Urinary bladder (tissue), 4 donors: ENCODE measurements around the gene DCST2. TPM values are rescaled to one million over a fixed set of nuclear protein-coding genes. Genes with fewer than 3 reads are reported as not detected.

Experiments
- DNase-seq: peaks from one replicate; pipeline ENCODE4 v3.0.0-alpha.2; 2015; ENCODE audit errors: extremely low spot score
- H3K27ac ChIP-seq: one replicate; pipeline ENCODE4 v1.5.1; 2013; ENCODE audit warnings: low read depth, mild to moderate bottlenecking, moderate library complexity
- H3K36me3 ChIP-seq: one replicate; pipeline ENCODE4 v1.6.1; 2013; ENCODE audit warnings: mild to moderate bottlenecking, moderate library complexity; ENCODE audit not compliant: insufficient read depth
- H3K4me1 ChIP-seq: one replicate; pipeline ENCODE4 v1.6.1; 2013; ENCODE audit warnings: mild to moderate bottlenecking, moderate library complexity; ENCODE audit not compliant: insufficient read depth
- H3K4me3 ChIP-seq: one replicate; pipeline ENCODE4 v1.5.1; 2013; ENCODE audit warnings: low read depth, low read length
- WGBS: extraction: QIAGEN DNeasy Blood & Tissue Kit; methylation state at CpG from one replicate; pipeline ENCODE4 v1.1.7; 2013; 5-methylcytosine and 5-hydroxymethylcytosine counted together
- polyA plus RNA-seq: library from polyadenylated mRNA; stranded (reverse); fragments of 200-250 nt; gene quantifications from one replicate; pipeline ENCODE4 v1.2.3, GENCODE V29; 2013
- total RNA-seq: library from RNA; depleted of rRNA; stranded (reverse); fragments of >200 nt; gene quantifications from one replicate; pipeline ENCODE4 v1.2.3, GENCODE V29; 2014
- donor health status: healthy with polysubstance abuse.
- donor health status: healthy.

The DCST2 gene
- total and polyA plus RNA-seq, 2 donors, result 0.53 to 1.2 TPM

- Histone ChIP-seq H3K36me3 (no peaks in the 10 kb centered on the region), H3K4me3 (no peak overlapping the region), H3K27ac (no peak overlapping the region), H3K4me1 (no peaks in the 10 kb centered on the region)
- 83% methylated on average over 2 of the region's 2 CpGs for WGBS
- no peak for DNase-seq
Observed at GRCh38 chr1:155035936-155036335, 2.4 kb upstream of the DCST2 start.

DNA sequence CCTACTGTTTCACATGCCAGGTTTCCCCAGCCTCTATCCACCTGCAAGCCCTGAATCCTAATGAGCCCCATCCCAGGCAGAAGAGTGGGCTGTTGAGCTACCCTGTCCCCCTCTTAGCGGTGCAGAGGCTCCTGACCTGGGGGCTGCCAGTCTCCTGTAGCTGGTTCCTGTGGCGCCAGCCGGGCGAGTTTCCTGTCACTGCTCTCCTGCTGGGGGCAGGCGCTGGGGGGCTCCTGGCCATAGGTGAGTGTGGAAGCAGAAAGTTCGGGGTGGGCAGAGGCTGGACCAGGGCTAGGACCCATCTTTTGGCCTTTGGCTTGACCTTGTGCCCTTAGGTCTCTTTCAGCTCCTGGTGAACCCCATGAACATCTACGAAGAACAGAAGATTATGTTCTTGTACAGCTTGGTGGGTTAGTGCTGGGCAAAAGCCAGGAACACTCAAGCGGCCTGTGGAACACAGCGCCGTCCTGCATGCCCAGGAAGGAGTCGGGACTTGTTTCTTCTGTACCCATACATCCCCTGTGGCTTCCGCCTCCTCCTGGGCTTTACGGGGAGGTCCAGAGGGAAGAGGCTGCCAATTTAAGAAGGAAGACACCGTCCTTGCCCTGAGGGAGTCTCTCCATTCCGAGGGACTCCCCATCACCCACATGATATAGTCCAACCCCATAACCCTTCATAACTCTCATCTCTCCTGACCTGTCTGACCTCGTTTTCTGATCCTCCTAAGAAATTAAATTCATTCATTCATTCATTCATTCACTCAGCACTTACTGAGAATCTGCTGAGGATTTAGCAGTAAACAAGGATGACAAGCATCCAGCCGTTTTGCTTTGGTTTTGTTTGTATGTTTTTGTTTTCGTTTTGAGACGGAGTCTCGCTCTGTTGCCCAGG, 982 bp upstream of the DCST2 start:
- H3K36me3 ChIP-seq, result no peaks in the 10 kb centered on the region
- no peak for DNase-seq
- WGBS, result 83% methylated on average over 20 of the region's 20 CpGs
- no peak overlapping the region for H3K4me3 ChIP-seq
- no peaks in the 10 kb centered on the region for H3K4me1 ChIP-seq
- H3K27ac ChIP-seq, result no peak overlapping the region

GRCh38 chr1:155032886-155033285, 695 bp downstream of the DCST2 start:
- WGBS, result 88% methylated on average over 12 of the region's 12 CpGs
- Histone ChIP-seq H3K36me3 (no peaks in the 10 kb centered on the region), H3K4me1 (no peaks in the 10 kb centered on the region), H3K27ac (no peak overlapping the region), H3K4me3 (no peak overlapping the region)
- DNase-seq, result no peak

DNA sequence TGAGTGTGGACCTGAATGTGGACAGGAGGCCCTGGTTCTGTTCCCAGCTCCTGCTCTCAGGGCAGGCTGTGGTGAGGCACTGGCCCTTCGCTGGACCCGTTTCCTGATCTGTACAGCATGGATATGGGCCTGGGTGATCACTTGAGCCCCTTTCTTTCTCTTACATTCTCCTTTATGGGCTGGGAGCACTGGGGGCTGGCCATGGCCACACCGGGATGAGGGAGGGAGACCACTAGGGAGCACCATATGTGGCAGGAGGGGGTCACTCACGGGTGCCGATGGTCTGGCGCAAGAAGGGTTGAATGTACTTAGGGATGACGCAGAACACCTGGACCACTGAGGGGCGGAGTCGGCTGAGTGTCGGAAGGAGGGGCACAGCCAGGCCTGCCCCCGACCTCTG, 2.7 kb downstream of the DCST2 start:
- no peak overlapping the region for H3K27ac ChIP-seq
- no peaks in the 10 kb centered on the region for H3K4me1 ChIP-seq
- no peaks in the 10 kb centered on the region for H3K36me3 ChIP-seq
- WGBS, result 71% methylated on average over 11 of the region's 11 CpGs
- DNase-seq, result no peak
- H3K4me3 ChIP-seq, result no peak overlapping the region

DNA sequence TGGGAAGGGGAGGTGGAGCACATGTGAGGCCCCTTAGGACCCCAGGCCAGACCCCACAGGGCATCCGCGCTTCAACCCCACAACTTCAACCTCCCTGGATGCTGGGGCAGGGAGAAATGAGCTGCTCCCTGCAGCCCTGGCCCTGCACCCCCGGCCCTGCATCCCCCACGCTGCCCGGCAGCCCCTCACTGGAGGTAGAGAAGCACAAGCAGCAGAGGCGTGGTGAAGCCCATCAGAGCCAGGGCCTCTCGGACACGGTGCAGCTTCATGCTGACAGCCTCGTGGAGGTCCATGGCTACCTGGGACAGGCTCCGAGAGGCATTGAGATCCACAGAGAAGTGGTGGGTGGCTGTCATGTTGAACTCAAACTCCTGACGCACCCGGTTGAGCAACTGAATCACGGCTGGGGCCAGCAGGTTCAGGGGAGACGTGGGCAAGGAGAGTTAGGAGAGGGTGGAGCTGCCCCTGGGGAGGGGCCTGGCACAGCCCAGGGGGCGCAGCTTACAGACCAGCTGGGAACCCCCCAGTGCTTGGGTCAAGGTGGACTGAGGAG, 3.3 kb downstream of the DCST2 start:
- DNase-seq, result no peak
- H3K4me1 ChIP-seq, result no peaks in the 10 kb centered on the region
- H3K36me3 ChIP-seq, result no peaks in the 10 kb centered on the region
- no peak overlapping the region for H3K27ac ChIP-seq
- 85% methylated on average over 15 of the region's 15 CpGs for WGBS
- no peak overlapping the region for H3K4me3 ChIP-seq

DNA sequence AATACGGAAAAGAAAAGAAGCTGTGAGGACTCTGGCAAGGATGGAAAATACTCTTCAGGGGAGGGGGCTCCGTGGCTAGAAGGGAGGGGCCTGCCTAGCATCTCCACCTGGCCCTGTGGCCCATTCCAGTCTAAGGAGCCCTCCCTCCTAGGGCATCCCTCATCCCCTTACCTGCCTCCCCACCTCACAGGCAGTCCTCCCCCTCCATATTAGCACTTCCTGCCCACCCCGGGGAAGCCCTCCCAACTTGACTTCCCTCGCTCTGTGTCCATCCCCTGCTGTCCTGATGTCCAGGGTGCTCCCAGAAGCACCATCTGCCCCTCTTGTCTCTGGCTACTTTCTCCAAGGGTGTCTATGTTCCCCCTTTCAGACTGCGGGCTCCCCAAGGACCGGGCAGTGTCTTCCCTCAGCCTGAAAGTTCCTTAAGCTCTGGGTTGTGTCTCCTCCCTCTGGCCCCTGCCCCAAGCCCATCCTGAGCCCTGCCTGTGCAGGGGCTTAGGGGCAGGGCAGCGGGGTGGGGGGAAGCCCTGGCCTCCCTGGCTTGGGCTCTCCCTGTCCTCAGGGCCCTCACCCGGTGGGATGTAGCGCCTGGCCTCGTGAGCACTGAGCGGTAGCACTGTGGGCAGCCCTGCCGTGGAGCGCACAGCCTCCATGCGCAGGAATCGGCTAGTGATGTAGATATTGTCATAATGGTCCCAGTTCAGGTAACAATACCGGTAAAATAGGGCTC, 3.9 kb downstream of the DCST2 start:
- Histone ChIP-seq H3K27ac (no peak overlapping the region), H3K36me3 (no peaks in the 10 kb centered on the region), H3K4me1 (no peaks in the 10 kb centered on the region), H3K4me3 (no peak overlapping the region)
- no peak for DNase-seq
- 81% methylated on average over 16 of the region's 16 CpGs for WGBS

- no peak overlapping the region for H3K4me3 ChIP-seq
- DNase-seq, result no peak
- WGBS, result 85% methylated on average over 6 of the region's 6 CpGs
- H3K36me3 ChIP-seq, result no peaks in the 10 kb centered on the region
- no peak overlapping the region for H3K27ac ChIP-seq
- H3K4me1 ChIP-seq, result no peaks in the 10 kb centered on the region
Observed at GRCh38 chr1:155026588-155026987, 7.0 kb downstream of the DCST2 start.

- 64% methylated on average over 9 of the region's 9 CpGs for whole genome bisulfite sequencing
- Histone ChIP-seq H3K4me3 (no peak overlapping the region), H3K36me3 (no peaks in the 10 kb centered on the region), H3K27ac (no peak overlapping the region), H3K4me1 (no peaks in the 10 kb centered on the region)
- no peak for DNase-seq
Observed at GRCh38 chr1:155026154-155026553, 7.4 kb downstream of the DCST2 start.

DNA sequence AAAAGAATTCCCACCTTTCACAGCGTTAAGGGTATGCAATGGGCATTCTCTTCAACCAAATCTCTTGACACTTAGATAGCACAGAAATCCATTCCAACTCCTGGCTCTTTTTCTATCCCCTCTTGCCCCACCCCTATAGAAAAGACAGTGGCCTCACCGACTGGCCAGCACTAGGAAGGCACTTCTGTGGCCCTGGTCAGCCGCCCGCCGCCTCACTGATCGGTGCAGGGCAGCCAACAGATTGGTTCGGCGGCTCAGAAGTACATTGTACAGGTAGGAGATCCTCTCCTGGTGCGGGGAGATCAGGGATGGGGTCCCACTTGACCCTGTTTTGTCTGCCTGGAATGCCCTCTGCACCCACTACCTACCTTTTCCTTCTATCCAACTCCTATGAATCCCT, 9.3 kb downstream of the DCST2 start:
- WGBS, result 84% methylated on average over 9 of the region's 9 CpGs

DNA sequence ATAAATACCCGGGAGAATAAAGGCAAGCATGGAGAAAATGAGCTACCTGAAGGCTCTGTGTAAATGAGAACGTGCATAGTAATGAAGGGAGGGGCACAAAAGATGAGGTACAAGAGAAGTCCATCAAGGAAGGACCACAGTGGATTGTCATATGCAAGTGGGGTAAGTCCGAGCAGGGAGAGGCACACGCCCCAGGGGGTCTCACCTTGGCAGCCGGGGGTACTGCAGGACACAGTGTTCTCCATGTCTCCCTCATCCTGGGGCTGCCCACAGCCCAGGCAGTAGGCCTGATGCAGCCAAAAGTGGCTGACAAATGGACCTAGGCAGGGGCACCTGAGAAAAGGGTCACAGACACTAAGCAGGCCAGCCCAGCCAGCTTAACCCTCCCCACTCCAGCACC, 10.0 kb downstream of the DCST2 start:
- no peaks in the 10 kb centered on the region for H3K4me1 ChIP-seq

More for the DNA sequence above, 9.3 kb downstream of the DCST2 start:
- Histone ChIP-seq H3K27ac (no peak overlapping the region), H3K36me3 (no peaks in the 10 kb centered on the region), H3K4me3 (no peak overlapping the region), H3K4me1 (no peaks in the 10 kb centered on the region)
- no peak for DNase-seq

GRCh38 chr1:155022927-155023236, 10.7 kb downstream of the DCST2 start:
- H3K4me1 ChIP-seq, result no peaks in the 10 kb centered on the region
- DNase-seq, result no peak
- H3K4me3 ChIP-seq, result no peak overlapping the region
- 63% methylated on average over 4 of the region's 4 CpGs for WGBS
- H3K36me3 ChIP-seq, result no peaks in the 10 kb centered on the region
- no peak overlapping the region for H3K27ac ChIP-seq

More for the DNA sequence above, 10.0 kb downstream of the DCST2 start:
- H3K36me3 ChIP-seq, result no peaks in the 10 kb centered on the region
- 81% methylated on average over 5 of the region's 5 CpGs for WGBS
- no peak overlapping the region for H3K27ac ChIP-seq
- H3K4me3 ChIP-seq, result no peak overlapping the region
- no peak for DNase-seq

DNA sequence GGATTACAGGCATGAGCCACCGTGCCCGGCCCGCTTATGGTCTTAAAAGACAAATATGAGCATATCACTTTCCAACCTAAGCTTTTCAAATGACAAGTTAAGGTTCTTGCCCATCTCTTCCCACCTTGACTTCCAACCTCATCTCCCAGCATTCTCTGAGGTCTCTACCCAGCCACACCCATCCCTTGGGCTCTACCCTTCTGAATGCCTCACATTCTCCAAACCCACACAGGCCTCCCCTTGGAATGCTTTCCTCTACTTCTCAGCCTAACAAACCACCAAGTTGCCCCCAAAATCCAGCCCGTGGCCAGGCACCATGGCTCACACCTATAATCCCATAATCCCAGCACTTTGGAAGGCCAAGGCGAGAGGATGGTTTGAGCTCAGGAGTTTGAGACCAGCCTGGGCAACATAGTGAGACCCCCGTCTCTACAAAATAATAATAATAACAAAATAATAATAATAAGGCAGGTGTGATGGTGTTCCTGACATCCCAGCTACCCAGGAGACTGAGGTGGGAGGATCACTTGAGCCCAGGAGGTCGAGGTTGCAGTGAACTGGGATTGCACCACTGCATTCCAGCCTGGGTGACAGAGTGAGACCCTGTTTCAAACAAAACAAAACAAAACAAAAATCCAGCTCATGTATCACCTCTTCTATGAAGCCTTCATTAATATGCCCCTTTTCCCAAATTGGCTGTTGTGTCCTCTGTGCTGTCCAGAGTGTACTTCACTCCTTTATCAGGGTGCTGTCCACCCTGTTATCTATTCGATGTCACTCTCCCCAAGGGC, 11.2 kb downstream of the DCST2 start:
- Histone ChIP-seq H3K4me3 (no peak overlapping the region), H3K4me1 (no peaks in the 10 kb centered on the region), H3K27ac (no peak overlapping the region), H3K36me3 (no peaks in the 10 kb centered on the region)
- DNase-seq, result no peak
- 78% methylated on average over 8 of the region's 8 CpGs for WGBS

DNA sequence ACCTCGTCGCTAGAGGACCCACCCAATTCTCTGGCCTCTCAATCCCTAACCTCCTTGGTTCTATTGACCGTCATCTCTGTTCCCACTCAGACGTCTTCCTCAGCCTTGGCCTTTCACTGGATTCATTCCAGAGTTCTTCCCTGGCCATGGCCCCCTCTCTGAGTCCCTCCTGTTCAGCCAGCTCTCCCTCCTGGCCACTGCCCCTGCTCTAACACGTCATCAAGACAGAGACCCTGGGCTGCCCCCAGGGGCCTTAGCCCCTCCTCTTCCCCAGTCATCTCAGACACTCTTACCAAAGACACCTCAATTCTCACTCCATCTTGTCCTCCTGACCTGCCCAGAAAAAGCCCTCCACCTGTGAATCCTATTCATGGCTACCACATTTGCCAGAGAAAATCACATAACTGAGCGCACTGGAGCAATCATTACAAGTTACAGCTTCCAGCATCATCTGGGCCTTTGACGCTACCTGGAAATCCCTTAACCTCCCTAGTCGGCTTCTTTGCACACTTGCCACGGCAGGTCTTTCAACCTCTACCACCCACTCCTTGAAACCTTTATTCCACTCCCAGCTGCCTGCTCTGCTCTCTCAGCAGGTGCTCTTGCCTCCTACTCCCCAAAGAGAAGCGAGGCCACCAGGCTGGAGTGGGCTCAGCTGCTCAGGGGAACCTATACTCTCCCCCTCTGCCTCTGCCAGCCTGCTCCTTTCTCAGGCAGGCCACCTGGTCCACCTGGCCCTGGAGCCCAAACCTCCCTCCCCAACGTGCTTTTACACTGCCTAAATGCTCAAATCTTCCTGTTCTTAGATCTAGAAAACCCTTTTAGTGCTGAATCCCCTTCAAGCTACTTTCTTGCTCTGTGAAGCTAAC, 14.0 kb downstream of the DCST2 start:
- 81% methylated on average over 11 of the region's 11 CpGs for WGBS
- H3K27ac ChIP-seq, result no peak overlapping the region

More for the DNA sequence above, 14.0 kb downstream of the DCST2 start:
- Histone ChIP-seq H3K4me1 (no peaks in the 10 kb centered on the region), H3K4me3 (no peak overlapping the region), H3K36me3 (no peaks in the 10 kb centered on the region)
- DNase-seq, result no peak
